IMR-90 (cell line): ENCODE results near the gene NEDD4L. TPM values are rescaled to one million over a fixed set of nuclear protein-coding genes. Genes with fewer than 3 reads are reported as not detected.

Experiments used
- ATAC-seq: fragments of 200-7000 bp; cut with Tn5 transposase; 2 replicates; pipeline ENCODE4 v1.9.1; 2020; ENCODE audit warnings: low read depth, mild to moderate bottlenecking, moderate library complexity
- BruUV-seq: library from RNA; stranded (reverse); fragments of 400-500 nt; replicated peaks from 2 replicates; lab custom pipeline; 2021; lab: Mats Ljungman, UMichigan
- CTCF ChIA-PET: fragments of 300-600 bp; formaldehyde crosslinking; extraction: SDS; loops from one replicate; lab custom pipeline; 2021; ENCODE audit warnings: antibody characterized with exemption; lab: Yijun Ruan, JAX
- POLR2A ChIA-PET: fragments of 300-600 bp; sonication (Branson Sonifier 250); formaldehyde crosslinking; loops from one replicate; lab custom pipeline; 2022; ENCODE audit warnings: antibody characterized with exemption; ENCODE audit not compliant: unreplicated experiment; lab: Charles Lee
- DNase-seq: peaks from one replicate; pipeline ENCODE4 v3.0.0; 2013
- H2AFZ ChIP-seq: replicated peaks from 2 replicates; pipeline ENCODE3; 2013; ENCODE audit warnings: low read length, mild to moderate bottlenecking; ENCODE audit not compliant: poor library complexity
- H2AK5ac ChIP-seq: 2 replicates; pipeline ENCODE4 v1.6.1; 2013; ENCODE audit warnings: low read depth, low read length, inconsistent platforms
- H2AK9ac ChIP-seq: replicated peaks from 2 replicates; pipeline ENCODE3; 2013; ENCODE audit warnings: mild to moderate bottlenecking, low read depth, low read length, moderate library complexity; ENCODE audit not compliant: poor library complexity
- H2BK120ac ChIP-seq: 2 replicates; pipeline ENCODE4 v1.6.1; 2013; ENCODE audit warnings: low read depth, low read length, inconsistent platforms
- H2BK15ac ChIP-seq: 3 replicates; pipeline ENCODE4 v1.6.1; 2013; ENCODE audit warnings: low read depth, low read length, inconsistent platforms
- H2BK20ac ChIP-seq: 2 replicates; pipeline ENCODE4 v1.6.1; 2013; ENCODE audit warnings: low read depth, mild to moderate bottlenecking, inconsistent platforms, low read length, moderate library complexity
- H2BK5ac ChIP-seq: 2 replicates; pipeline ENCODE4 v1.6.1; 2013; ENCODE audit warnings: mild to moderate bottlenecking, low read depth, low read length, inconsistent platforms; ENCODE audit not compliant: poor library complexity, severe bottlenecking
- H3K14ac ChIP-seq: replicated peaks from 2 replicates; pipeline ENCODE4 v1.6.1; 2013; ENCODE audit warnings: low read depth, low read length, inconsistent platforms
- H3K18ac ChIP-seq: 2 replicates; pipeline ENCODE4 v1.6.1; 2013; ENCODE audit warnings: low read depth, low read length, control low read depth
- H3K23ac ChIP-seq: 2 replicates; pipeline ENCODE4 v1.6.1; 2013; ENCODE audit warnings: low read depth, low read length, inconsistent platforms
- H3K27ac ChIP-seq: 2 replicates; pipeline ENCODE4 v1.5.1; 2013; ENCODE audit warnings: mild to moderate bottlenecking, control low read depth, low read length; ENCODE audit not compliant: insufficient read depth
- H3K27me3 ChIP-seq: 2 replicates; pipeline ENCODE4 v1.6.1; 2013; ENCODE audit warnings: low read length; ENCODE audit not compliant: control insufficient read depth, insufficient read depth
- H3K36me3 ChIP-seq: 2 replicates; pipeline ENCODE4 v1.6.1; 2013; ENCODE audit warnings: low read length, mixed read lengths; ENCODE audit not compliant: control insufficient read depth, insufficient read depth
- H3K4ac ChIP-seq: 2 replicates; pipeline ENCODE4 v1.6.1; 2013; ENCODE audit warnings: low read depth, low read length, inconsistent platforms
- H3K4me1 ChIP-seq: 2 replicates; pipeline ENCODE4 v1.6.1; 2013; ENCODE audit warnings: low read length, mixed read lengths; ENCODE audit not compliant: control insufficient read depth, insufficient read depth
- H3K4me2 ChIP-seq: 2 replicates; pipeline ENCODE4 v1.6.1; 2013; ENCODE audit warnings: low read depth, mild to moderate bottlenecking, control low read depth, low read length, moderate library complexity
- H3K4me3 ChIP-seq: 2 replicates; pipeline ENCODE4 v1.5.1; 2013; ENCODE audit warnings: low read depth, mild to moderate bottlenecking, control low read depth, low read length, moderate library complexity; ENCODE audit not compliant: insufficient read depth
- H3K56ac ChIP-seq: 2 replicates; pipeline ENCODE4 v1.6.1; 2013; ENCODE audit warnings: low read length, inconsistent platforms; ENCODE audit not compliant: insufficient read depth; ENCODE audit errors: extremely low read depth
- H3K79me1 ChIP-seq, 2 experiments: 2 replicates each; pipeline ENCODE4 v1.6.1; 2013; ENCODE audit warnings: low read length in 2 of 2, inconsistent platforms in 1 of 2, low read depth in 1 of 2
- H3K9ac ChIP-seq: 2 replicates; pipeline ENCODE4 v1.6.1; 2013; ENCODE audit warnings: low read depth, low read length, control low read depth
- H3K9me1 ChIP-seq: 2 replicates; pipeline ENCODE4 v1.6.1; 2013; ENCODE audit warnings: low read length, inconsistent platforms; ENCODE audit not compliant: insufficient read depth
- H3K9me3 ChIP-seq: 2 replicates; pipeline ENCODE4 v1.6.1; 2013; ENCODE audit warnings: low read length; ENCODE audit not compliant: control insufficient read depth, insufficient read depth
- H4K20me1 ChIP-seq: 2 replicates; pipeline ENCODE4 v1.6.1; 2013; ENCODE audit warnings: low read length, inconsistent platforms; ENCODE audit not compliant: insufficient read depth
- H4K5ac ChIP-seq: 2 replicates; pipeline ENCODE4 v1.6.1; 2013; ENCODE audit warnings: mild to moderate bottlenecking, low read depth, low read length, control low read depth
- H4K8ac ChIP-seq, 2 experiments: 2 replicates each; pipeline ENCODE4 v1.6.1; 2013; ENCODE audit warnings: low read depth in 2 of 2, low read length in 2 of 2, control low read depth in 1 of 2, inconsistent platforms in 1 of 2
- H4K91ac ChIP-seq: 2 replicates; pipeline ENCODE4 v1.6.1; 2013; ENCODE audit warnings: low read depth, low read length, inconsistent platforms; ENCODE audit not compliant: insufficient read depth
- FOS ChIP-seq: fragments of 150-350 bp; IDR thresholded peaks from 2 replicates; pipeline ENCODE4 v1.6.1; 2016; ENCODE audit warnings: low read depth, low read length
- RAD21 ChIP-seq: IDR thresholded peaks from 2 replicates; pipeline ENCODE4 v1.6.1; 2012; ENCODE audit warnings: low read length, improper control_type of control experiment
- WGBS, 2 experiments: methylation state at CpG; one replicate each; pipeline versions ENCODE4 v1.1.5 to v1.1.7; 2013; ENCODE audit warnings: missing lambda C conversion rate in 2 of 2; ENCODE audit not compliant: insufficient read length in 1 of 2; ENCODE audit errors: extremely low coverage in 2 of 2; 5-methylcytosine and 5-hydroxymethylcytosine counted together
- dilution Hi-C: fragments of 300-500 bp; cut with HindIII; formaldehyde crosslinking; loops from one replicate; pipeline ENCODE4 v1.14.3; 2018; ENCODE audit warnings: low sequenced_read_pairs; ENCODE audit not compliant: unreplicated experiment
- in situ Hi-C: fragments of 300-500 bp; cut with MboI; formaldehyde crosslinking; loops from 3 replicates; pipeline ENCODE4 v1.14.3; 2019; ENCODE audit warnings: low sequenced_read_pairs, inconsistent platforms, mixed read lengths
- intact Hi-C: fragments of 100-400 bp; cut with micrococcal nuclease; formaldehyde crosslinking; loops from 2 replicates; pipeline ENCODE4 v1.10.0; 2022
- polyA plus RNA-seq, 3 experiments: library from polyadenylated mRNA; depleted of rRNA; stranded (reverse); fragments of >200 nt; gene quantifications; 2 replicates each; pipeline ENCODE4 v1.2.3, GENCODE V29; 2012; ENCODE audit warnings: low replicate concordance in 1 of 3
- total RNA-seq: library from RNA; depleted of rRNA; stranded (reverse); fragments of >200 nt; gene quantifications from 2 replicates; pipeline ENCODE4 v1.2.3, GENCODE V29; 2012

NEDD4L gene
- total and polyA plus RNA-seq, 2 of the 4 experiments (the other 2 are of a cell fraction): 10.0 to 10.9 TPM

GRCh38 chr18:58290116-58290695 lies 246.2 kb downstream of the NEDD4L start:
- Histone ChIP-seq H4K20me1 (no peaks in the 10 kb centered on the region), H3K4me2 (peak overlapping the region; percentile 73; the same call in 1 of the 2 replicates), H3K4me3 (no peak overlapping the region), H3K18ac (no peak overlapping the region), H3K9me1 (peaks cover 10% of the 10 kb centered on the region; the same call in 1 of the 2 replicates), H2AFZ (no peak overlapping the region), H3K56ac (no peak overlapping the region), H2AK9ac (no peak overlapping the region), H3K9me3 (no peaks in the 10 kb centered on the region), H3K27me3 (no peaks in the 10 kb centered on the region), H2BK15ac (no peak overlapping the region), H3K23ac (no peak overlapping the region), H4K5ac (no peak overlapping the region), H3K4ac (no peak overlapping the region), H2BK20ac (peak overlapping the region; percentile 15; the same call in 1 of the 2 replicates), H2AK5ac (no peak overlapping the region), H3K79me1 (peaks cover 0 to 6% of the 10 kb centered on the region in 2 experiments; a peak in 2 of 4 replicates), H2BK120ac (no peak overlapping the region), H2BK5ac (no peak overlapping the region), H3K27ac (no peak overlapping the region), H3K9ac (no peak overlapping the region), H4K91ac (no peak overlapping the region), H3K36me3 (no peaks in the 10 kb centered on the region), H3K14ac (no peak overlapping the region), H4K8ac (no peak overlapping the region), H3K4me1 (peaks cover 11% of the 10 kb centered on the region)
- ChIA-PET POLR2A (no interaction called here), CTCF (no interaction called here)
- no TSS peak for BruUV-seq
- dilution Hi-C loops (no loop called here), in situ Hi-C loops (no loop called here), intact Hi-C loops (no loop called here)
- WGBS, 2 experiments: 0% methylated on average over 1 of the region's 5 CpGs; no CpG with 5 or more reads in 1 of the 2 experiments
- peak; percentile 37 for ATAC-seq
- TF ChIP-seq FOS: 0 out of 2 replicates have a peak, but pooled peaks have one; percentile 2
- TF ChIP-seq RAD21: no peak
- peak; percentile 80 for DNase-seq
